Testis (tissue), 3 donors: ENCODE measurements around the gene PRM2. TPM values are rescaled to one million over a fixed set of nuclear protein-coding genes. Genes with fewer than 3 reads are reported as not detected.

Experiments
- DNase-seq: peaks from one replicate; pipeline ENCODE4 v3.0.0-alpha.2; 2019
- H3K27ac ChIP-seq, 2 donors: fragments of 200-600 bp; sonication (generic); one replicate each; pipeline ENCODE4 v1.5.1; 2019
- H3K27me3 ChIP-seq: fragments of 200-600 bp; sonication (generic); one replicate; pipeline ENCODE4 v1.5.1; 2019
- H3K36me3 ChIP-seq: fragments of 200-600 bp; sonication (generic); one replicate; pipeline ENCODE4 v1.5.1; 2017; ENCODE audit warnings: low read depth; ENCODE audit errors: missing control alignments
- H3K4me1 ChIP-seq: fragments of 200-600 bp; sonication (generic); one replicate; pipeline ENCODE4 v1.5.1; 2019
- H3K4me3 ChIP-seq, 2 donors: fragments of 200-600 bp; sonication (generic); one replicate each; pipeline ENCODE4 v1.5.1; 2017 to 2019
- H3K9me3 ChIP-seq: fragments of 200-600 bp; sonication (generic); one replicate; pipeline ENCODE4 v1.5.1; 2017
- POLR2A ChIP-seq: fragments of 450-650 bp; IDR thresholded peaks from one replicate; pipeline ENCODE4 v1.6.1; 2017; ENCODE audit warnings: antibody characterized with exemption, mild to moderate bottlenecking, moderate library complexity
- WGBS, 2 donors: methylation state at CpG; one replicate each; pipeline ENCODE4 v1.1.5; 2018; 5-methylcytosine and 5-hydroxymethylcytosine counted together
- intact Hi-C: fragments of 100-400 bp; cut with DNase I; formaldehyde crosslinking; loops from one replicate; pipeline ENCODE4 v1.15.1; 2023; ENCODE audit warnings: low total_unique reads
- polyA plus RNA-seq: library from polyadenylated mRNA; stranded (reverse); fragments of 350-450 nt; fragmentation: Illumina TruSeq; extraction: RNeasy Lipid Tissue Mini Kit (QIAGEN cat#74804); gene quantifications from one replicate; pipeline ENCODE4 v1.2.3, GENCODE V29; 2014; ENCODE audit warnings: low read depth, low replicate concordance; ENCODE audit not compliant: insufficient read depth
- total RNA-seq, 2 donors: library from RNA; depleted of rRNA; stranded (reverse); fragments of >200 nt; gene quantifications; one replicate each; pipeline ENCODE4 v1.2.3, GENCODE V29; 2016
- TF ChIP-seq, protein P1 (sequence below), 3 experiments: fragments of 450-650 bp in 2 of 3; fragments of 200-600 bp in 1 of 3; sonication (generic) in 1 of 3; IDR thresholded peaks; one replicate each; pipeline ENCODE4 v1.5.1; 2016 to 2019; ENCODE audit warnings: antibody characterized with exemption in 3 of 3, mild to moderate bottlenecking in 2 of 3, moderate library complexity in 1 of 3

PRM2 gene
- total and polyA plus RNA-seq, 3 donors from 2014 or later, result 3,179 to 16,461 (median 12,441) TPM

DNA sequence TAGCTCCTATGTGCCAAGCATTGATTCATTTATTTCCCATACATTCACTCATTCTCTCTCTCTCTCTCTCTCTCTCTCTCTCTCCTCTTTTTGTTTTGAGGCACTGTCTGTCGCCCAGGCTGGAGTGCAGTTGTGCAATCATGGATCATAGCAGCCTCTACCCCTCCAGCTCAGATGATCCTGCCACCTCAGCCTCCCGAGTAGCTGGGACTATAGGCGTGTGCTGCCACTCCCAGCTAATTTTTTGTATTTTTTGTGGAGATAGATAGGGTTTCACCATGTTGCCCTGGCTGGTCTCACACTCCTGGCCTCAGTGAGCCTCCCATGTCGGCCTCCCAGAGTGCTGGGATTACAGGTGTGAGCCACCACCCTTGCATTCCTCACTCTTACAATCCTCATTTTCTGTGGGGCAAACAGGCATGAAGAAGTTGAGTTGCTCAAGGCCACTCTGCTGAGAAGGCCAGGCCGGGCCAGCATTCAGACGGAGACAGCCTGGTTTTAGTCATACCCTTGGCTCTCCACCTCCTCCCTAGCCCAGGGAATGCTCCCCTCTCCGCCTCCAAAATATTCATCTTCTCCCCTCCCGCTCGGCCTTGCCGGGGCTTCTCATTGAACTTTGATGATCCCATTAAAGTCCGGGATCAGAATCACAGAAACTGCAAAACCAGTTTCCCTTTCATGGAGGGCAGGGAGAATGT is 765 bp upstream of the PRM2 start:
- no peaks in the 10 kb centered on the region for H3K4me1 ChIP-seq
- no peak for TF ChIP-seq POLR2A
- TF ChIP-seq, protein P1, sequence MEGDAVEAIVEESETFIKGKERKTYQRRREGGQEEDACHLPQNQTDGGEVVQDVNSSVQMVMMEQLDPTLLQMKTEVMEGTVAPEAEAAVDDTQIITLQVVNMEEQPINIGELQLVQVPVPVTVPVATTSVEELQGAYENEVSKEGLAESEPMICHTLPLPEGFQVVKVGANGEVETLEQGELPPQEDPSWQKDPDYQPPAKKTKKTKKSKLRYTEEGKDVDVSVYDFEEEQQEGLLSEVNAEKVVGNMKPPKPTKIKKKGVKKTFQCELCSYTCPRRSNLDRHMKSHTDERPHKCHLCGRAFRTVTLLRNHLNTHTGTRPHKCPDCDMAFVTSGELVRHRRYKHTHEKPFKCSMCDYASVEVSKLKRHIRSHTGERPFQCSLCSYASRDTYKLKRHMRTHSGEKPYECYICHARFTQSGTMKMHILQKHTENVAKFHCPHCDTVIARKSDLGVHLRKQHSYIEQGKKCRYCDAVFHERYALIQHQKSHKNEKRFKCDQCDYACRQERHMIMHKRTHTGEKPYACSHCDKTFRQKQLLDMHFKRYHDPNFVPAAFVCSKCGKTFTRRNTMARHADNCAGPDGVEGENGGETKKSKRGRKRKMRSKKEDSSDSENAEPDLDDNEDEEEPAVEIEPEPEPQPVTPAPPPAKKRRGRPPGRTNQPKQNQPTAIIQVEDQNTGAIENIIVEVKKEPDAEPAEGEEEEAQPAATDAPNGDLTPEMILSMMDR (IDR thresholded peaks at IDR 0.05), result no peak
- H3K9me3 ChIP-seq, result no peaks in the 10 kb centered on the region
- no peak for DNase-seq
- H3K36me3 ChIP-seq, result no peaks in the 10 kb centered on the region
- H3K27me3 ChIP-seq, result no peaks in the 10 kb centered on the region
- no peak overlapping the region for H3K4me3 ChIP-seq
- H3K27ac ChIP-seq, result no peak overlapping the region
- WGBS, 2 donors, result 91% methylated on average over 11 of the region's 11 CpGs
- intact Hi-C loops, result no loop called here

DNA sequence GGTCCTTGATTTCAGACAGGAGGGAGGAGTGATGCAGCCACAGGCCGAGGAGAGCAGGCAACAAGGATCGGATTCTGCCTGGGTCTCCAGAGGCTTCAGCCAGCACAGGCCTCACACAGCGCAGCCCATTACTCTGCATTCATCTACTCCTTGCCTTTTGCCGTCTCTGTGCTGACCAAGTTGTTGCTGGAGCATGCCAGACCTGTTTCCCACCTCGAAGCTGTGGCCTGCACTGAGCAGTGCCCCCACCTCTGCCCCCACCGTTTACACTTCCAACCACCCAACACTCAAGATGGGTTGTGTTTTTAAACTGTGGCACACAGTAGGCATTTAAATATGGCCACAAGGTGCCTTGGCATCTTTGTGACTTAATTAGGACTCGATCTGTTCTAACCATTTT is 1.3 kb downstream of the PRM2 start:
- H3K9me3 ChIP-seq, result no peaks in the 10 kb centered on the region
- TF ChIP-seq POLR2A, result no peak
- TF ChIP-seq, protein P1 (IDR thresholded peaks at IDR 0.05), result no peak
- 89 to 93% methylated on average over 7 of the region's 7 CpGs for WGBS, 2 donors

DNA sequence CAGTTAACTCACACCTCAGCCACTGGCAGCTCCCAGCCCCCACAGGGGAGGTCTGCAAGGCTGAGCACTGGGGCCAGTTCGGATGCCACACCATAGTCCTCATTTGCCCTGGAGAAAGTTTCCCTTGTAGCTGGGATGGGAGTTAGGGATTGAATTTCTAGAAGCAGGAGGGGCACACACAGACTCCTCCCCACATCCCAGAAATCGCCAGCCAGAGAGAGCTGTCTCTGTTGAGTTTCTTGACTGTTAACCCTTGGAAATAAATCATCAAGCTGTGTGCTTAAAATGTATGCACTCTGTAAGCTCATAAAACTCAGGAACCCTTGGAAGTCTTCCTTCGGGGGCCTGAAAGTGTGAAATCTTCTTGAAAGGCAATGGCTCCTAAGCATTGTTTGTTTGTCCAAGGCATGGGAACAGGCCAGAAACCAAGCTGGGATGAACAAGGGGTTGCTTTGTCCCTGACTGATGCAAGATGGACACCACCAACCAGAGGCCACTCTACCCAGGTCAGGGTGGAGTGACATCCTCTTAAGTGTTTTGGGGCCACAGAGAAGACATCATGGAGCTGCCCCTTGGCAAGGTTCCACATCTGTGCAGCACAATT is 2.5 kb downstream of the PRM2 start:
- Histone ChIP-seq H3K27ac (no peak overlapping the region), H3K9me3 (no peaks in the 10 kb centered on the region), H3K27me3 (no peaks in the 10 kb centered on the region), H3K4me3 (no peak overlapping the region), H3K36me3 (no peaks in the 10 kb centered on the region), H3K4me1 (no peaks in the 10 kb centered on the region)
- WGBS, 2 donors, result 68 to 69% methylated on average over 3 of the region's 3 CpGs
- no peak for TF ChIP-seq POLR2A
- TF ChIP-seq, protein P1 (IDR thresholded peaks at IDR 0.05), result no peak
- no peak for DNase-seq
- intact Hi-C loops, result no loop called here

More for the DNA sequence above, 1.3 kb downstream of the PRM2 start:
- DNase-seq, result no peak
- intact Hi-C loops, result no loop called here
- H3K4me1 ChIP-seq, result no peaks in the 10 kb centered on the region
- H3K27me3 ChIP-seq, result no peaks in the 10 kb centered on the region
- no peaks in the 10 kb centered on the region for H3K36me3 ChIP-seq
- H3K4me3 ChIP-seq, result no peak overlapping the region
- H3K27ac ChIP-seq, result no peak overlapping the region

DNA sequence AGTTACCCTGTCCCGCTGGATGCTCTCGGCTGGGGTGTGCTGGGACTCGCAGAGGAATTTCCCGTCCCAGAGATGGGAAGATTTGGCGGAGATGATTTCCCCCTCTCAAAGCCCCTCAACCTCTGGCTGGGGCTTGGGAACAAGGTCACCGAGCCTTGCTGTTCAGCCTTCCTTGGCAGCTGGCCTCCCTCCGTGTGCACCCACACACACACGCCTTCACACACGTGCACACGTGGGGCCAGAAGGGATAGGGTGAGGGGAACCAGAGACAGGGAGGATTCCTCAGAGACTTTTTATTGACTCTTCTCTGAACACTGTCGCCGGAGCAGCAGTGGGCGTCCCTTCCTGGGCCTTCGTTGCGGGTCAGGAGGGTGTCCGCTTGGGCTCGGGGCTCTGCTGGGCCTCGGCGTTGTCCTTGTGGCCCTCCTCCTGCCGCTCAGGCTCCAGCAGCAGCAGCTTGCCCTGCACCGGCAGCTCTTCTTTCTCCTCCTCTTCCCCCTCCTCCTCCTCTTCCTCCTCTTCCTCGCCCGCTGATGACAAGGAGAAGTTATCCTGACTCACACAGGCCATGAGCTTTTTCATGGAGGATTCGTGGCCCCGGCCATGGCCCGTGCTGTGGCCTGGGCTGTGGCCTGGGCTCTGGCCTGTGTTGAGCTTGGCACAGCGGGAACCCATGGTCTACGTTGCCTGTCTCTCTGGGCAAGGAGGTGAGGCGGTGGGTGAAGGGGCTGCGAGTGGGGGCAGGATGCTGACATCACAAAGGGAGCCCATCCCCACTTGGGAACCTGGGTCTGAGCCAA is 3.2 kb downstream of the PRM2 start, which contains the start of gene PRM3:
TSS of gene PRM3 (minus strand) at position 709 of the 800 bp plus-strand sequence. CDS start at position 675, 34 bp downstream.
- TF ChIP-seq, protein P1 (IDR thresholded peaks at IDR 0.05), result no peak
- no peak for TF ChIP-seq POLR2A
- Histone ChIP-seq H3K9me3 (no peaks in the 10 kb centered on the region), H3K27ac (no peak within 1 kb of the TSS), H3K36me3 (no peaks in the 10 kb centered on the region), H3K27me3 (no peaks in the 10 kb centered on the region), H3K4me3 (no peak within 1 kb of the TSS), H3K4me1 (no peaks in the 10 kb centered on the region)
- DNase-seq, result no peak
- 56 to 71% methylated on average over 18 to 30 of the region's 30 CpGs for WGBS, 2 donors
- intact Hi-C loops, result no loop called here
